Measurements from ENCODE around the gene SYT17.

The SYT17 gene

DNA sequence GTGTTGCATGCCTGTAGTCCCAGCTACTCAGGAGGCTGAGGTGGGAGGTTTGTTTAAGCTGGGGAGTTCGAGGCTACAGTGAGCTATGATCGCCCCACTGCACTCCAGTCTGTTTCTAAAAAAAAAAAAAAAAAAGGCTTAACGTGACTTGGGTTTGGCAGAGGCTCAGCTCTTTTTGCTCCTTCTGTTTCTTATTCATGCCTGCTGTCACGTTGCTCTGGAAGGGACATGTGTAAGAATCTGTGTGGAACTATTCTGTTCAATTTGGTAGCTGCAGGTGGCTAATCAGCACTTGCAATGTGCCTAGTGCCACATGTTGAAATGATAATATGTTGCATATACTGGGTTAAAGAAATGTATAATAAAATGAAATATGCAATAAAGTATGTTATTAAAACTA lies 20.9 kb upstream of the SYT17 start:
- peaks cover 29 to 69% of the 10 kb centered on the region in 2 donors for H3K27me3 Mint-ChIP-seq
- ATAC-seq (replicated peaks) (no peak), DNase-seq (no peak)
- H3K36me3 Mint-ChIP-seq (ENCODE audit: insufficient read depth) = no peaks in the 10 kb centered on the region
- no peaks in the 10 kb centered on the region for H3K4me1 Mint-ChIP-seq (ENCODE audit: low read depth in 2 of 2)
- H3K9me3 Mint-ChIP-seq = peaks cover 0 to 2% of the 10 kb centered on the region in 2 donors
- no peak overlapping the region for H3K27ac Mint-ChIP-seq
- H3K4me3 Mint-ChIP-seq = no peak overlapping the region

DNA sequence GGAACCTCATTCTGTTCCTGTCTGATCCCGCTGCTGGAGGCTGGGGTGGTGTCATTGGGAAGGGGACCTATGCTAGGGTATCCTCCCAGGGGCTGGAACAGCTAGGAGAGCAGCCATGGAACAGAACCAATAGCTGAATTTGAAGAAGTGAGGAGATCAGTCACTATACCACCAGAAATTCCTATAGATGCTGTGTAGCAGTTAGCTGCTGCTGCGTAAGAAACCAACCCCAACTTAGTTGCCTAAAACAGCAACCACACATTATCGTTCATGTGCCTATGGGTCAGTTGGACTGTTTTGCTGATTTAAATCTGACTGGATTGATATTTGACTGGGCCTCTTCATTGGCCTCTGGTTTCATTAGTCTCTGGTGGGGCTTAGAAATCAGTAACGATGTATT lies 20.4 kb upstream of the SYT17 start:
- no peak for ATAC-seq (replicated peaks)
- H3K9me3 Mint-ChIP-seq = peaks cover 0 to 2% of the 10 kb centered on the region in 2 donors
- peaks cover 29 to 69% of the 10 kb centered on the region in 2 donors for H3K27me3 Mint-ChIP-seq
- no peak overlapping the region for H3K27ac Mint-ChIP-seq
- no peaks in the 10 kb centered on the region for H3K36me3 Mint-ChIP-seq (ENCODE audit: insufficient read depth)
- H3K4me1 Mint-ChIP-seq (ENCODE audit: low read depth in 2 of 2) = no peaks in the 10 kb centered on the region
- H3K4me3 Mint-ChIP-seq = no peak overlapping the region
- DNase-seq = no peak

DNA sequence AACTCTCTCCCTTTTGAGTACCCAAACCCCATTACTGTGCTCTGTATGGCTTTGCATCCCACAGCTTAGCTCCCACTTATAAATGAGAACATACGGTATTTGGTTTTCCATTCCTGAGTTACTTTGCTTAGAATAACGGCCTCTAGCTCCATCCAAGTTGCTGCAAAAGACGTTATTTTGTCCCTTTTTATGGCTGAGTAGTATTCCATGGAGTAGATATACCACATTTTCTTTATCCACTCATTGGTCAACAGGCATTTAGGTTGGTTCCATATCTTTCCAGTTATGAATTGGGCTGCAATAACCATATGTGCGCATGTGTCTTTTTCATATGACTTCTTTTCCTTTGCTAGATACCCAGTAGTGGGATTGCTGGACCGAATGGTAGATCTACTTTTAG lies 19.9 kb upstream of the SYT17 start:
- H3K4me3 Mint-ChIP-seq = no peak overlapping the region
- DNase-seq (no peak), ATAC-seq (replicated peaks) (no peak)
- H3K36me3 Mint-ChIP-seq (ENCODE audit: insufficient read depth) = no peaks in the 10 kb centered on the region
- H3K27me3 Mint-ChIP-seq = peaks cover 32 to 74% of the 10 kb centered on the region in 2 donors
- peaks cover 0 to 3% of the 10 kb centered on the region in 2 donors for H3K9me3 Mint-ChIP-seq
- H3K27ac Mint-ChIP-seq = no peak overlapping the region
- no peaks in the 10 kb centered on the region for H3K4me1 Mint-ChIP-seq (ENCODE audit: low read depth in 2 of 2)

DNA sequence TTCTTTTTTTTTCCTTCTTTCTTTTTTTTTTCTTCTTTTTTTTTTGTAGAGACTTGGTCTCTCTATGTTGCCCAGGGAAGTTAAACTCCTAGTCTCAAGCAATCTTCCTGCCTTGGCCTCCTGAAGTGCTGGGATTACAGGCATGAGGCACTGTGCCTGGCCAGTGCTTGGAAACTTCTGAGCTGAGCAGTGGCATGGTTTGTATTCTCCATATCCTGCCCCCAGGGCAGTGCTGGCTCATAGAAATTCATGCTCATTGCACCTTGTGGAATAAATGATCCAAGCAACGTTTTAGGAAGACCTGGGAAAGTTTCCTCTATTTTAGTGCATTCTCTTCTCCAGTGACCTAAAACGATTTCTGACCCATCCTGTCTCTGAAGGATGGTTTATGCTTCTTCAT lies 16.7 kb upstream of the SYT17 start:
- no peak overlapping the region for H3K27ac Mint-ChIP-seq
- ATAC-seq (replicated peaks) = no peak

DNA sequence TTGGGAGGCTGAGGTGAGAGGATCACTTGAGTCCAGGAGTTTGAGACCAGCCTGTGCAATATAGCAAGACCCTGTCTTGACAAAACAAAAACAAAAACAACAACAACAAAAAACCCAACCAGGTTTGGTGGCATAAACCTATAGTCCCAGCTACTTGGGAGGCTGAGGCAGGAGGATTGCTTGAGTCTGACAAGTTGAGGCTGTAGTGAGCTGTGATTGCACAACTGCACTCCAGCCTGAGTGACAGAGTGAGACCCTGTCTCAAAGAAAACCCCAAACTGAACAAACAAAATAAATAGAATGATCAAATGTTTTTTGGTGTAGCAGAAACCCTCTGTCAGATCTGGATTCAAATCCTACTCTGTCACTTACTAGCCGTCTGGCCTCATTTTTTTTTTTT lies 16.0 kb upstream of the SYT17 start:
- DNase-seq = no peak
- H3K4me3 Mint-ChIP-seq = no peak overlapping the region
- no peaks in the 10 kb centered on the region for H3K36me3 Mint-ChIP-seq (ENCODE audit: insufficient read depth)
- no peak overlapping the region for H3K27ac Mint-ChIP-seq
- H3K9me3 Mint-ChIP-seq = peaks cover 0 to 4% of the 10 kb centered on the region in 2 donors
- H3K27me3 Mint-ChIP-seq = peaks cover 38 to 50% of the 10 kb centered on the region in 2 donors
- no peak for ATAC-seq (replicated peaks)
- H3K4me1 Mint-ChIP-seq (ENCODE audit: low read depth in 2 of 2) = no peaks in the 10 kb centered on the region

More for the DNA sequence above, 16.7 kb upstream of the SYT17 start:
- Mint-ChIP-seq H3K4me3 (no peak overlapping the region), H3K9me3 (peaks cover 0 to 4% of the 10 kb centered on the region in 2 donors), H3K27me3 (peaks cover 34 to 56% of the 10 kb centered on the region in 2 donors), H3K4me1 (ENCODE audit: low read depth in 2 of 2) (no peaks in the 10 kb centered on the region), H3K36me3 (ENCODE audit: insufficient read depth) (no peaks in the 10 kb centered on the region)
- DNase-seq = no peak

DNA sequence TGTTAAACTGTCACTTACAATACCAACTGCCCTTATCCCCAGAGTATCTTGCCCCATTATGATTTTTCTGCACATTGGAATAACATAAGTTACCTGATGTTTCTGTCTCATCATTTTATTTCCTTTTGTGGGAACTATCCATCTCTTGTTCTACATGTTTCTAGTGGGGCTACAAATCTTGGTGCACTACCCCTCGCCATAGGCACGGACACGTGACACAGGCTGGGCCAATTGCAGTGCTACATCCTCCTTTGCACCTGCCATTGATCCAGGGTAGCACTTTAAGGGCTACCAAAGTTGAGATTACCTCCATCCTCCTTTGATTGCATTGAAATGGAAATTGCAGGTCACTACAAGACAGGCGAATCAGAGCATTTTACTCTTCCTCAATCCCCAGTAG lies 14.2 kb upstream of the SYT17 start:
- no peak for DNase-seq
- ATAC-seq (replicated peaks) = no peak
- no peaks in the 10 kb centered on the region for H3K36me3 Mint-ChIP-seq (ENCODE audit: insufficient read depth)

DNA sequence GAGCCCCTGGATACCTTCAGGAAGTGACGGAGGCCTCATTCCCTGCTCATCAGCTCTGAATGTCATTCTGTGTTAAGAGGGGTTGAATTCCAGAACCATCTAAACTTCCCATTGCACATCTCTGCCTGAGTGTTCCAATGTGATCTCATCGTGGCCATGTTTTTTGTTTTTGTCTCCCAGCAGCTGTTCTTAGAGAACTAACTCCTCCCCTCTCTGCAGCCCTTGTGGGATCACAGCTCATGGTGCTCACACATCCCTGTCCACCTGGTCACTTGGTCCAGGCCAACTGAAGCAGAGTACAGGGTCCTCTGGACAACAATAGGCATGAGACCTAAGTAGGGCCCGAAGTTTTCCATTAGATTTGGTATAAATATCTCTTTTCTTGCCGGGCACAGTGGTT lies 6.0 kb upstream of the SYT17 start:
- Mint-ChIP-seq H3K9me3 (peaks cover 0 to 7% of the 10 kb centered on the region in 2 donors), H3K27me3 (peaks cover 0 to 9% of the 10 kb centered on the region in 2 donors), H3K27ac (no peak overlapping the region), H3K4me1 (ENCODE audit: low read depth in 2 of 2) (no peaks in the 10 kb centered on the region), H3K4me3 (no peak overlapping the region), H3K36me3 (ENCODE audit: insufficient read depth) (no peaks in the 10 kb centered on the region)
- no peak for ATAC-seq (replicated peaks)
- no peak for DNase-seq

More for the DNA sequence above, 14.2 kb upstream of the SYT17 start:
- H3K27ac Mint-ChIP-seq = no peak overlapping the region
- H3K9me3 Mint-ChIP-seq = peaks cover 0 to 2% of the 10 kb centered on the region in 2 donors
- H3K4me3 Mint-ChIP-seq = no peak overlapping the region
- H3K4me1 Mint-ChIP-seq (ENCODE audit: low read depth in 2 of 2) = no peaks in the 10 kb centered on the region
- H3K27me3 Mint-ChIP-seq = peaks cover 32 to 33% of the 10 kb centered on the region in 2 donors

DNA sequence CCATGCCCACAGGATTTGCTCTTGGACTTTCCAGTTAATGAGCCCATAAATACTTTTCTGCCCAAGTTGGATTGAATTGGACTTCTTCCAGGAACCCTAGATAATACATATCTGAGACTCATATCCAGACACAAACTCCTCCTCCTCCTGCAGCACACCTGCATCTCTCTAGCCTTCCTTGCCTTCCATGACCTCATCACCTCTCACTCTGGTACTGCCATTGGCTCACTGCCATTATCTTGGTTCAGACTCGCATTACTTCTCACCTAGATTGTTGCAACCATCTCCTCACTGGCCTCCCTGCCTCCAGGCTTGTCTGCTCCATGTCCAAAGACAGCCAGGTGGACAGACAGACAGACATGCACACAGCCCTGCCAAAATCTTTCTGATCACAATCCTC lies 4.8 kb upstream of the SYT17 start:
- H3K27ac Mint-ChIP-seq = no peak overlapping the region
- H3K9me3 Mint-ChIP-seq = peaks cover 0 to 7% of the 10 kb centered on the region in 2 donors
- peaks cover 0 to 9% of the 10 kb centered on the region in 2 donors for H3K27me3 Mint-ChIP-seq
- no peaks in the 10 kb centered on the region for H3K4me1 Mint-ChIP-seq (ENCODE audit: low read depth in 2 of 2)
- DNase-seq = no peak
- ATAC-seq (replicated peaks) = no peak
- no peak overlapping the region for H3K4me3 Mint-ChIP-seq
- no peaks in the 10 kb centered on the region for H3K36me3 Mint-ChIP-seq (ENCODE audit: insufficient read depth)

DNA sequence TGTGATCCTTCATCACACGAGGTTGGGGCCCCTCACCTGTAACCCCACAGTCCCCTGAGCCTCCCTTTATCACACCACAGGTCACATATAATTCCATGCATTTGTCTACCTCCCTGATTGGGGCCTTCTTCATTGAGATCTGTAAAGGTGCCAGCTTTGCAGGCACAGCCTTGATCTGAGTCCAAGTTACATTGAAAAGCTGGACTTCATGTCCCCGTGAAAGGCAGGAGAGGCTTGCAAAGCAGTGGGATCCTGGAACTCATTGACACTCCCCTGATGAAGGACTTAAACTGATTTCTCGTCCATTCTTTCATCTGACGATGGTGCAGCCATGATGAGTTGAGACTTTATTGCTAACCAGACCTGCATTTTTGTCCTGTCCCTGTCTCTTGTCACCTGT lies 3.8 kb upstream of the SYT17 start:
- H3K4me3 Mint-ChIP-seq = no peak overlapping the region
- H3K27me3 Mint-ChIP-seq = peaks cover 0 to 7% of the 10 kb centered on the region in 2 donors
- no peaks in the 10 kb centered on the region for H3K4me1 Mint-ChIP-seq (ENCODE audit: low read depth in 2 of 2)
- H3K27ac Mint-ChIP-seq = no peak overlapping the region
- H3K9me3 Mint-ChIP-seq = peaks cover 0 to 7% of the 10 kb centered on the region in 2 donors
- no peak for ATAC-seq (replicated peaks)
- no peaks in the 10 kb centered on the region for H3K36me3 Mint-ChIP-seq (ENCODE audit: insufficient read depth)
- DNase-seq = no peak

DNA sequence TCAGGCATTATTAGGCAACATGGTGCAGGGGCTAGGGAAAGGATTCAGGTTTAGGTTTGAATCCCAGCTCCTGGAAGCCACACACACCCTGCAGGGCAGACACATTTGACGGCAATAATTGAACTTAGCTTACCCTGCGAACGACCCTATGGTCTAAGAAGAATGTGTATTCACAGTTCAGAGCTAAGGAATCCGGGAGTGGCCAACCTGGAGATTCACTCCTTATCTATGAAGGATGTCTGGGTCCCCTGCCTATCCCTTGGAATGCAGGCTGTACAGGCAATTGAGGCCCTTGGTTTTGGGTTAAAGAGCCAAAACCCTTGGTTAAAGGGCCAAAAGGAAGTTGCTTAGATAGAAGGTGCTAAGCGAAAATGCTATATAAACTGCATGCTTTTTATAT lies 2.9 kb upstream of the SYT17 start:
- ATAC-seq (replicated peaks) (no peak), DNase-seq (no peak)
- Mint-ChIP-seq H3K36me3 (ENCODE audit: insufficient read depth) (no peaks in the 10 kb centered on the region), H3K4me1 (ENCODE audit: low read depth in 2 of 2) (no peaks in the 10 kb centered on the region), H3K27ac (no peak overlapping the region), H3K27me3 (peaks cover 8 to 11% of the 10 kb centered on the region in 2 donors), H3K9me3 (peaks cover 0 to 7% of the 10 kb centered on the region in 2 donors), H3K4me3 (no peak overlapping the region)

DNA sequence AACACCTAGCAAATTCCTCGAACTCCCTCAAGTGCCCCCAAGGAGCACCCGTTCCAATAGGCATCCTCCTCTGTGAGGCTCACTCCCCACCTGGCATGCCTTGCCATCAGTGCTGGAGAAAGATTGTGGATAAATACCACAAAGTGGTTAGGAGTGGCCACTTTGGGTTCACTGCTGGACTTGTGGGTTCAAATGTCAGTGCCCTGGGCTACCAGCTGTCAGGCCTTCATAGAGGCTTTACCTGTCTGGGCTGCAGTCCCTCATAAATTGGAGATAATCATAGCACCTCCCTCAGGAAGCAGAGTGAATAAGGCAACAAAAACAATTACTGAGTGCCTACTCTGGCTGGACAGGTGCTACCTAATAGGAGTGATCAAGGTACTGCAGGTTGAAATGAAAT lies 1.5 kb upstream of the SYT17 start:
- Mint-ChIP-seq H3K36me3 (ENCODE audit: insufficient read depth) (no peaks in the 10 kb centered on the region), H3K4me1 (ENCODE audit: low read depth in 2 of 2) (no peaks in the 10 kb centered on the region), H3K4me3 (no peak overlapping the region), H3K9me3 (peaks cover 0 to 7% of the 10 kb centered on the region in 2 donors), H3K27ac (no peak overlapping the region), H3K27me3 (peaks cover 13 to 19% of the 10 kb centered on the region in 2 donors)
- ATAC-seq (replicated peaks) (no peak), DNase-seq (no peak)

DNA sequence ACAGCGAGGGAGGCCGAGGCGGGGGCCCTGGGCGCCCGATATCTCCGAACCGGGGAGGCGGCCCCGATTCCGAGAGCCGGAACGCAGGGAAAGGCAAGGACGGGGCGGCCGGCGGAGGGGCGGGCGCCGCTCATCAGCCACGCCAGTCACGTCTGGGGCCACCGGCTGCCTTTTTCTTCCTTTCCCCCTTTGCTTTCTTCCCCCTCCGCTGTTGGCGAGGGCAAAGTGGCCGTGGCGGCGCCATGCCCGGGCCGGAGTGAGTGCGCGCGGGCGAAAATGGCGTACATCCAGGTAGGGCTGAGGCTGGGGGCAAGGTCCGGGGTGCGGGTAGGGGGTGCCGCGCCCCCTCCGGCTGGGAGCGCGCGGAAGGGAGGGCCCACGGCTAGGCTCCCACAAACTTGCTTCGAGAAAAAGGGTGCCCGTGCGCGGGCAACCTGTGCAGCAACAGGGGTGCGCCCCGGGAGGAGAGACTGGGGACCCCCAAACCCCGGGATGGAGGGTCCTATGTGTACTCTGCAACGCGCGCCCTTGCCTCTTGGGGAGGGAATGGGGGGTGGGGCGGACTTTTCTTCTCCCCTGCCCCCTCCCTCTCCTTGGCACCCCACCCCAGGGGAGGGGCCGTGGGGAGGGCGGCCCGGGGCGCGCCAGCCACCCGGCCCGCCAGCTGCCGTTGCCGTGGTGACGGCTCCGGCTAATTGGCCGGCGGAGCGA lies 486 bp downstream of the SYT17 start:
- Mint-ChIP-seq H3K27me3 (peaks cover 21 to 39% of the 10 kb centered on the region in 2 donors), H3K9me3 (peaks cover 0 to 1% of the 10 kb centered on the region in 2 donors), H3K4me1 (ENCODE audit: low read depth in 2 of 2) (no peaks in the 10 kb centered on the region), H3K4me3 (no peak overlapping the region), H3K27ac (no peak overlapping the region), H3K36me3 (ENCODE audit: insufficient read depth) (no peaks in the 10 kb centered on the region)
- DNase-seq (no peak), ATAC-seq (replicated peaks) (no peak)

DNA sequence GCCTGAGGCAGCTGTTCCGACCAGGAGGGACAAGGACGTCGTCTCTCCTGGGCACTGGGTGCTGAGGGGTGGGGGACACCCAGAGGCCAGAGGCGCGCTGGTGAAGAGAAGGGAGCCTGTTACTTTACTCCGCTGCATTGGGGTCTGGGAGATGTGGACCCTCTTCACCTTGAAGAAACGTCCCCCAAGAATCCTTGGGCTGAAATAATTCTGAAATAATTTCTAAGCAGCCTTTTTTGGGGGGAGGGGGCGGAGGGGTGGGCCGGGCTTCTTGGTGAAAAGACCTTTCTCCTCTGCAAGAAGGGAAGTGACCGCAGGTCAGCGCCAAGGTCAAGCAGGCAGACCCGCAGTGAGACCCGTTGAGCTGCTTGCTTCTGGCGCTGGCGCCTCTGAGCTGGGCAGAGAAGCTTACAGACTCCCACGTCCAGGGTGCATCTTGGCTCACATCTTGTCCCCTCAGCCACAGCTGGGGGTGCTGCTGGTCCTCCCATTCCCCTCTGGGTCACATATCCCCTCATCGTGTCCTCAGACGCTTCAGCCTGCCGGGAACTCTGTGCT lies 1.1 kb downstream of the SYT17 start:
- H3K4me3 Mint-ChIP-seq = no peak overlapping the region

DNA sequence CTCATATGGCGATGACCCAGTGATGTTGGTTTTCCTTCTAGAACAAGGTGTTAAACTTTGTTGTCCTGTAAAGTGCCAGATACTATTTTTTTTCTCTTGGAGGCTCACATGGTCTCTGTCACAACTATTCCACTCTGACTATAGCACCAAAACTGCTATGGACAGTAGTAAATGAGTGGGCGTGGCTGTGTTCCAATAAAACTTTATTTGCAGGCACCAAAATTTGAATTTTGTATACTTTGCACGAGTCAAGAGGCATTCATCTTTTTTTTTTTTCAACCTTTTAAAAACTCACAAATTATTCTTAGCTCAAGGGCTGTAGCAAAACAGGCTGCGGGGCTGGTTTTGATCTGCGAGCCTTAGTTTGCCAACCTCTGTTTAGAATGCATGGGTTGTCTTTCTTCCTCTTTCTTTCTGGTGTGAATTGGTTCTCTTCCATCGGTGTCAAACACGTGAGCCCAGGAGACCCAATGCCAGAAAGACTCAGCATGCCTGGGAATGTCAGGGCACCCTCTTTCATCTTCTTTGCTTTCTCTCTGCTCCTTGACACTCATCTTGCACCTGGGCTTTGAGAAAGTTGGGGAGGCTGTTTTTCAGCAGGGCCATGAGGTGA lies 2.1 kb downstream of the SYT17 start:
- ATAC-seq (replicated peaks) (no peak), DNase-seq (no peak)
- no peaks in the 10 kb centered on the region for H3K36me3 Mint-ChIP-seq (ENCODE audit: insufficient read depth)
- H3K9me3 Mint-ChIP-seq = no peaks in the 10 kb centered on the region
- no peak overlapping the region for H3K27ac Mint-ChIP-seq
- peaks cover 34 to 55% of the 10 kb centered on the region in 2 donors for H3K27me3 Mint-ChIP-seq
- no peak overlapping the region for H3K4me3 Mint-ChIP-seq
- no peaks in the 10 kb centered on the region for H3K4me1 Mint-ChIP-seq (ENCODE audit: low read depth in 2 of 2)

More for the DNA sequence above, 1.1 kb downstream of the SYT17 start:
- Mint-ChIP-seq H3K36me3 (ENCODE audit: insufficient read depth) (no peaks in the 10 kb centered on the region), H3K4me1 (ENCODE audit: low read depth in 2 of 2) (no peaks in the 10 kb centered on the region), H3K9me3 (no peaks in the 10 kb centered on the region), H3K27me3 (peaks cover 27 to 46% of the 10 kb centered on the region in 2 donors), H3K27ac (no peak overlapping the region)
- no peak for ATAC-seq (replicated peaks)
- no peak for DNase-seq
